Measurements from ENCODE around the gene PPP6R3. TPM values are rescaled to one million over a fixed set of nuclear protein-coding genes. Genes with fewer than 3 reads are reported as not detected.

PPP6R3 gene
- total and polyA plus RNA-seq, 2 of the 13 experiments (the other 11 are each of a cell fraction or from before 2014, with no cell fraction given): 41.2 to 83.4 TPM

GRCh38 chr11:68459886-68460740 lies 439 bp upstream of the PPP6R3 start (continued):
- no peak for TF ChIP-seq JUND (CRISPR knock-in tag; IDR thresholded peaks at IDR 0.05)
- TF ChIP-seq HNRNPK (IDR thresholded peaks at IDR 0.05; ENCODE audit: low read depth, low read length, poor library complexity, severe bottlenecking): no peak
- TF ChIP-seq ZNF552 (CRISPR knock-in tag; IDR thresholded peaks at IDR 0.05; ENCODE audit: borderline replicate concordance): no peak
- no peak for TF ChIP-seq TAF1 (CRISPR knock-in tag; IDR thresholded peaks at IDR 0.05)
- TF ChIP-seq ZSCAN29 (CRISPR knock-in tag; conservative IDR thresholded peaks at IDR 0.05): 0 out of 2 replicates have a peak, but pooled peaks have one; percentile 20
- peak; percentile 81 for TF ChIP-seq NCOA2 (CRISPR knock-in tag; IDR thresholded peaks at IDR 0.05)
- TF ChIP-seq TEAD3 (CRISPR knock-in tag; optimal IDR thresholded peaks at IDR 0.05; ENCODE audit: borderline replicate concordance): peak; percentile 61
- no peak for TF ChIP-seq MEIS1 (CRISPR knock-in tag; IDR thresholded peaks at IDR 0.05; ENCODE audit: borderline replicate concordance)
- TF ChIP-seq CREM (IDR thresholded peaks at IDR 0.05): peak; percentile 79
- no peak for TF ChIP-seq CREM (CRISPR knock-in tag; IDR thresholded peaks at IDR 0.05)
- TF ChIP-seq FOXC1 (CRISPR knock-in tag; IDR thresholded peaks at IDR 0.05; ENCODE audit: borderline replicate concordance): peak; percentile 74
- TF ChIP-seq ZNF605 (CRISPR knock-in tag; IDR thresholded peaks at IDR 0.05): peak; percentile 91; the same call in 1 of the 2 replicates
- no peak for TF ChIP-seq ZBTB38 (CRISPR knock-in tag; IDR thresholded peaks at IDR 0.05)
- no peak for TF ChIP-seq CEBPG (CRISPR knock-in tag; IDR thresholded peaks at IDR 0.05)
- TF ChIP-seq ATF7-NPFF (CRISPR knock-in tag; IDR thresholded peaks at IDR 0.05; ENCODE audit: low read depth): 0 out of 2 replicates have a peak, but pooled peaks have one; percentile 41
- TF ChIP-seq, protein P1, sequence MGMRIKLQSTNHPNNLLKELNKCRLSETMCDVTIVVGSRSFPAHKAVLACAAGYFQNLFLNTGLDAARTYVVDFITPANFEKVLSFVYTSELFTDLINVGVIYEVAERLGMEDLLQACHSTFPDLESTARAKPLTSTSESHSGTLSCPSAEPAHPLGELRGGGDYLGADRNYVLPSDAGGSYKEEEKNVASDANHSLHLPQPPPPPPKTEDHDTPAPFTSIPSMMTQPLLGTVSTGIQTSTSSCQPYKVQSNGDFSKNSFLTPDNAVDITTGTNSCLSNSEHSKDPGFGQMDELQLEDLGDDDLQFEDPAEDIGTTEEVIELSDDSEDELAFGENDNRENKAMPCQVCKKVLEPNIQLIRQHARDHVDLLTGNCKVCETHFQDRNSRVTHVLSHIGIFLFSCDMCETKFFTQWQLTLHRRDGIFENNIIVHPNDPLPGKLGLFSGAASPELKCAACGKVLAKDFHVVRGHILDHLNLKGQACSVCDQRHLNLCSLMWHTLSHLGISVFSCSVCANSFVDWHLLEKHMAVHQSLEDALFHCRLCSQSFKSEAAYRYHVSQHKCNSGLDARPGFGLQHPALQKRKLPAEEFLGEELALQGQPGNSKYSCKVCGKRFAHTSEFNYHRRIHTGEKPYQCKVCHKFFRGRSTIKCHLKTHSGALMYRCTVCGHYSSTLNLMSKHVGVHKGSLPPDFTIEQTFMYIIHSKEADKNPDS (CRISPR knock-in tag; IDR thresholded peaks at IDR 0.05): 0 out of 2 replicates have a peak, but pooled peaks have one; percentile 8
- peak; percentile 46; the same call in 1 of the 2 replicates for TF ChIP-seq HNF4A (CRISPR knock-in tag; IDR thresholded peaks at IDR 0.05)
- TF ChIP-seq ZNF878 (CRISPR knock-in tag; IDR thresholded peaks at IDR 0.05): no peak
- peak; percentile 29; the same call in 1 of the 2 replicates for TF ChIP-seq BHLHE40 (IDR thresholded peaks at IDR 0.05; ENCODE audit: low read length)
- peak; percentile 87 for TF ChIP-seq SP2 (CRISPR knock-in tag; IDR thresholded peaks at IDR 0.05)
- 0 out of 2 replicates have a peak, but pooled peaks have one; percentile 73 for TF ChIP-seq ZNF235 (CRISPR knock-in tag; IDR thresholded peaks at IDR 0.05; ENCODE audit: borderline replicate concordance)
- peak; percentile 85 for TF ChIP-seq TARDBP (CRISPR knock-in tag; IDR thresholded peaks at IDR 0.05)
- 0 out of 2 replicates have a peak, but pooled peaks have one; percentile 14 for TF ChIP-seq ZNF652 (CRISPR knock-in tag; IDR thresholded peaks at IDR 0.05; ENCODE audit: borderline replicate concordance, low read depth)
- TF ChIP-seq, protein P2, sequence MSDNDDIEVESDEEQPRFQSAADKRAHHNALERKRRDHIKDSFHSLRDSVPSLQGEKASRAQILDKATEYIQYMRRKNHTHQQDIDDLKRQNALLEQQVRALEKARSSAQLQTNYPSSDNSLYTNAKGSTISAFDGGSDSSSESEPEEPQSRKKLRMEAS (IDR thresholded peaks at IDR 0.05): peak; percentile 74; the same call in 1 of the 2 replicates
- peak; percentile 50; the same call in 1 of the 2 replicates for TF ChIP-seq CHD2 (IDR thresholded peaks at IDR 0.05; ENCODE audit: low read depth, low read length)
- no peak for TF ChIP-seq PHF20 (CRISPR knock-in tag; IDR thresholded peaks at IDR 0.05)
- peak; percentile 100 for TF ChIP-seq SSRP1 (CRISPR knock-in tag; IDR thresholded peaks at IDR 0.05)
- no peak for TF ChIP-seq ZNF30 (CRISPR knock-in tag; IDR thresholded peaks at IDR 0.05)
- peak; percentile 43; the same call in 1 of the 2 replicates for TF ChIP-seq ZNF460 (CRISPR knock-in tag; IDR thresholded peaks at IDR 0.05; ENCODE audit: borderline replicate concordance)
- TF ChIP-seq HOXA5 (CRISPR knock-in tag; IDR thresholded peaks at IDR 0.05): peak; percentile 71
- TF ChIP-seq WIZ (CRISPR knock-in tag; IDR thresholded peaks at IDR 0.05): no peak
- TF ChIP-seq SIN3B (IDR thresholded peaks at IDR 0.05; ENCODE audit: low read length): peak; percentile 48; the same call in 1 of the 2 replicates
